NB4 (cell line): ENCODE data around the gene ARHGAP27.
"Not testable (repeated sequence)": the region's sequence is repeated elsewhere in the genome, so short reads cannot be mapped to it uniquely, and the experiment has no call there.

ENCODE experiments used
- CTCF ChIP-seq: IDR thresholded peaks from one replicate; pipeline ENCODE4 v1.5.1; 2012; ENCODE audit warnings: low read depth, low read length
- MAX ChIP-seq: IDR thresholded peaks from 2 replicates; pipeline ENCODE4 v1.6.1; 2011; ENCODE audit warnings: low read depth, low read length

DNA sequence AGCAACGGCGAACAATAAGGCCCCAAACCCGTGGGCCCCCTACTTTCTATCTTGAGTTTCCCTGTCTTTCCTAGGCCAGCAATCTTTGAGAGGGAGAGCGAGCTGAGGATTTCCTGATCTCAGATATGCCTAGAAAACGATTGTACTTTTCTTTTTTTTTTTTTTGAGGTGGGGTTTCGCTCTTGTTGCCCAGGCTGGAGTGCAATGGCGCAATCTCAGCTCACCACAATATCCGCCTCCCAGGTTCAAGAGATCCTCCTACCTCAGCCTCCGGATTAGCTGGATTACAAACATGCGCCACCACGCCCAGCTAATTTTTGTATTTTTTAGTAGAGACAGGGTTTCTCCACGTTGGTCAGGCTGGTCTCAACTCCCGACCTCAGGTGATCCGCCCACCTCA, 15.0 kb upstream of the ARHGAP27 start:
- TF ChIP-seq CTCF, MAX: not testable (repeated sequence)
